ENCODE measurements around the gene ZNF750.

DNA sequence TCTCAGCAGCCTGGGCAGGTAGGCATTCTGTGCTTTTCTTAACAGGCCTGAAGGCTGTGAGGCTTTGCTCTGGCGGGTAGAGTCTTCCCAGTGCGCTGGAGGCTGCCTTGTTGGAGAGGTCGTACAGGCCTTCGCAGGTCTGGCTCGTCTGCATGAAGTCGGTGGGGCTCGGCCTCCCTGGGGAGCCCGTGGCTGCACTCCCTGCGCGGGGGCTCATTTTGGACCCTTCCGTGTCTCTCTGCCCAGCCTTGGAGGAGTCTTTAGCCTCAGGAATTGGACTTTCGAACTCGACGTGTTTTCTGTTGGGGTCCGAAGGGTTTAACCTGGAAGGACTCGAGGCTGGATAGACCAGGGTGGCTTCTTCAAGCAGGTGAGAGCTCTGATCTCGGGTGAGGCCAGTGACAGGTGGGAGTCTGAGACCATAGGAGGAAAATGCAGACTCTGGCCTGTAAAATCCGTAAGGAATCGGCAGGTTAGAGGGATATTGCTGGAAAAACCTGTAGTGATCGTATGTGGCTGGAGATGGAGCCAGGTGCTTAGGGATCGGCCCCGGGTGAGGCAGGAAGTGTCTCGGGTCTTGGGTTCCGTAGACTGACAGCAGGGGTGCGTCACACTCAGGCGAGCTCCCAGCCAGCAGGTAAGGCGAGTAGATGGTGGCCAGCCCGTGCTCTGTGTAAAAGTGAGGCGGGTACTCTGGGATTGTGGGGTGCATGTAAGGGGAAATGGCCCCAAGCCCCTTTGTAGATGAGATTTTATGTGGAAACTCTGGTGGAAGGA lies 8.6 kb downstream of the ZNF750 start:
- TF ChIP-seq POLR2A (IDR thresholded peaks at IDR 0.05) (no peak), POLR2AphosphoS5 (IDR thresholded peaks at IDR 0.05) (no peak)

Data from spleen (tissue), 3 donors.